ENCODE data around the gene SEC16B.
"Not testable (repeated sequence)": the region's sequence is repeated elsewhere in the genome, so short reads cannot be mapped to it uniquely, and the experiment has no call there.

The SEC16B gene

DNA sequence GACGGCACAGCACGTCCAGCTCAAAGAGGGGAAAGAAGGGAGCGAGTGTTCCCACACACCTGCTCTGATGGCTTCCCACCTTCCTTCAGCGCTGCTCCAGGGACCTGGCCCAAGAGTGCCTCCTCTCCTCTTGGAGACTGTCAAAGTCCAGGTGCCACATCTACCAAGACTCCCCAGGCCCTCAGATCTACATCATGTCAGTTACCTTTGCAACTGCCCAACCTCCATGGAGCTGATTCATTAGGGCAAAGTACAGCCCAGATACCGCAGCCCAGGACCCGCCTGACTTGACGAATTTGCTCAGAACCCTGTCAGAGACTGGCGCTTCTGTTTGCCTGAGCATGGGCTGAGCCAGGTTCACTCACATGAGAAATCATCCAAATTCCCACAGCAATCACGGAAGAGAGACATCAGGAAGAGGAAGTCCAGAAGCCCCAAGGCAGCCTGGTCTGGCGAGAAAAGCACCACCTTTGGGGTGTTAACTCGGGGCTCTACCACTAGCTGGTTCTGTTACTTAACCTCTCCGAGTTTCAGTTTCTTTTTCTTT, at the start of gene SEC16B:
Gene SEC16B, minus strand, starts transcription at position 234 of the 547 bp plus-strand sequence. CDS start 2,077 bp downstream, outside the sequence.
- DNase-seq = no peak

GRCh38 chr1:178019622-178020021, 49.8 kb upstream of the SEC16B start:
- no peak for DNase-seq

GRCh38 chr1:178019208-178019607, 49.4 kb upstream of the SEC16B start:
- no peak for DNase-seq

DNA sequence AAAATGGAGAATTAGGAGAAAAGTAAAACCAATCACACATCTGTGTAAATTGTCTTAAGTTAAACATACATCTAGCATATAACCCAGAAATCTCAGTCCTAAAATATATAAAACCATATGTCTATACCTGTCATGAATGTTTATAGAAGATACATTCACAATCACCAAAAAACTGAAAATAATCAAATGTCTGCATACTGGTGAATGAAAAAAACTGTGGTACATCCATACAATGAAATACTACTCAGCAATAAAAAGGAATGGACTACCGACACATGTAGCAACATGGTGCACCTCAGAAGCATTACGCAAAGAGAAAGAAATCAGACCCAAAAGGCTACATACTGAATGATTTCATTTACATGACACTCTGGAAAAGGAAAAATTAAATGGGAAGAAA, 47.7 kb upstream of the SEC16B start:
- no peak for DNase-seq

DNA sequence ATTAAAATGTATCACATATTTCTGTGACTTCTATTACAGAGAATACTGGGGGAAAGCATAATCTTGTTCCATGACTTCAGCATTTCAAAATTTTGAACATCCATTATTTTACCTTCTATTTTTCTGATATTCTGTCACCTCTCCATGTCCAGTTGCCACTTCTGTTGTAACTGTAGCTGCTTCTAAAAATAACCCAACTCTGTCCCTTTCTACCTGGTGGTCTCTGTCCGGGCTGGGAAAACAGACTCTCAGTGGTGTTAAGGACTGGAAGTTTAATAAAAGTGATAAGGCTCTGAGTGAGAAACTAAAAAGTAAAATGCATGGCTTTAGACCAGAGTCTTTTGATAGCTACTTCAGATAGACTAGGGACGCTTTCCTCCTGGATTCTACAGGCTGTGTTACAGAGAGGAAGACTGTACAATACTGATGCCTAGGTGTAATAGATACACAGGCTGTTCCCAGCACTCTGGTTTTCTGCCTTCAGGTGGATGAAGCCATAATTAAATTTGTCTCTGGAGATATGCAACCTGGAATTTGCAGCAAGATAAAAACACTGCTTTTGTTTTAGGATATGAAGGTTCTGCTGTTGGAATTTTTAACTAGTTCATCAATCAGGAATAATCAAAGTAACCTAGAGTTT, 42.1 kb upstream of the SEC16B start:
- DNase-seq = no peak

DNA sequence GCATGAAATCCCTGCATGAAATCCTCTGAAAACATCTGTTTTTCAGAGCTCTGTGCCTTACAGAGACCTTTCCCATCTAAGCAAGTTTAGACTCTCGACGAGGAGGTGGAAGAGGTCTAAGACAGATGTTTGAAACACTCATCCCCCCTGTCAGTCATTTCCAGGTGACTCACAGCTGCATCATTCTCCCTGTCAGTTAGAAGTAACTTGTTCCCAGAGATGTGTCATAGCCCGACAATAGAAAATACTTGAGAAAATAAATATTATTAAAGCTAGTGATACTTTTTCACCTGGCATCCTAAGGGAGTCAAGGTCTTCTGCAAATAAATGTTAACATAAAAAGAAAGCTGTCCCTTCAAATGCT, 41.6 kb upstream of the SEC16B start:
- DNase-seq = peak; percentile 52

DNA sequence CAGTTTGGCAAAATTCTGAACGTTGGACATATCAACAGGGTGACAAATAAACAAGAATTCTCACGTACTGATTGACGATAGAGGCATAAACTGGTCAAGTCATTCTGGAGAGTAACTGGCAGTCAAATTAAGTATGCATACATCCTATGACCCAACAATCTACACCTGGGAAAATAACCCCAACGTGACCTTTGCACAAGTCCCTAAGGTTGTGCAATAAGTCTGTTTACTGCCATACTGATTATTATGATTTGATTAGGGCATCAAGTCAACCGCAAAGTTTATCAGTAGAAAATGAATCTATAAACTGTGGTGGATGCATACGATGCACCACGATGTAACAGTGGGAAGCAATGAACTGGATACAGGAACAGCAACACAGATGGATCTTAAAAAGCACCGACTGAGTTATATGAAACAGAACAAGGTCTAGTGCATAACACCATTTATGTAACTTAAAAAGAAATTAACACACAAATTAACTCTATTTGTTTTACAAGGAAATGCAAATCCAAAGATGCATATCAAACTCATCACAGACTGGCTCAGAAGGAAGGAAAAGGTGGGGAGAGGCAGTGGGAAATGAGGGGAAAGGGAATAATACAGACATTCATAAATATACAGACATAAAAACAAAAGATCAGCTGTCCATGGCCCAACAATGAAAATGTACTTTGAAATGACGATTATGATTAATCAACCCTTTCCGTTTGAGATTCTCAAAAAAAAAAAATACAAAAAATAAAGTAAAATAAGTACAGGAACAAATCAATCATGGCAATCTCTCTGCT, 41.0 kb upstream of the SEC16B start:
- no peak for DNase-seq

DNA sequence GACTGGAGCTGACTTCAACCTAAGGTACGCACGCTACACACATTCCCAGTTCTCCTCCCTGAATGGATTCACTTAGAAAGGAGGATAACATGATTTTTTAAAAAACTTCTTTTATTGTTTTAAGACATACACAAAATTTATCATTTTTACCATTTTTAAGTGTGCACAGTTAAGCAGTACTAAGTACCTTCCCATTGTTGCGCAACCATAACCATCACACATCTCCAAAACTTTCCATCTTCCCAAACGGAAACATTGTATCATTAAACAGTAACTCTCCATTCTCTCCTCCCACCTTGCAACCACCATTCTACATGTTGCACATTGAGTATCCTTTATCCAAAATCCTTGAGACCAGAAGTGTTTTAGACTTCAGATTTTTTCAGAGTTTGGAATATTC, 36.2 kb upstream of the SEC16B start:
- DNase-seq = no peak

- DNase-seq = no peak
Measured at GRCh38 chr1:178005450-178005849, 35.6 kb upstream of the SEC16B start.

GRCh38 chr1:178004926-178005391, 35.1 kb upstream of the SEC16B start:
- peak; percentile 42 for DNase-seq

DNA sequence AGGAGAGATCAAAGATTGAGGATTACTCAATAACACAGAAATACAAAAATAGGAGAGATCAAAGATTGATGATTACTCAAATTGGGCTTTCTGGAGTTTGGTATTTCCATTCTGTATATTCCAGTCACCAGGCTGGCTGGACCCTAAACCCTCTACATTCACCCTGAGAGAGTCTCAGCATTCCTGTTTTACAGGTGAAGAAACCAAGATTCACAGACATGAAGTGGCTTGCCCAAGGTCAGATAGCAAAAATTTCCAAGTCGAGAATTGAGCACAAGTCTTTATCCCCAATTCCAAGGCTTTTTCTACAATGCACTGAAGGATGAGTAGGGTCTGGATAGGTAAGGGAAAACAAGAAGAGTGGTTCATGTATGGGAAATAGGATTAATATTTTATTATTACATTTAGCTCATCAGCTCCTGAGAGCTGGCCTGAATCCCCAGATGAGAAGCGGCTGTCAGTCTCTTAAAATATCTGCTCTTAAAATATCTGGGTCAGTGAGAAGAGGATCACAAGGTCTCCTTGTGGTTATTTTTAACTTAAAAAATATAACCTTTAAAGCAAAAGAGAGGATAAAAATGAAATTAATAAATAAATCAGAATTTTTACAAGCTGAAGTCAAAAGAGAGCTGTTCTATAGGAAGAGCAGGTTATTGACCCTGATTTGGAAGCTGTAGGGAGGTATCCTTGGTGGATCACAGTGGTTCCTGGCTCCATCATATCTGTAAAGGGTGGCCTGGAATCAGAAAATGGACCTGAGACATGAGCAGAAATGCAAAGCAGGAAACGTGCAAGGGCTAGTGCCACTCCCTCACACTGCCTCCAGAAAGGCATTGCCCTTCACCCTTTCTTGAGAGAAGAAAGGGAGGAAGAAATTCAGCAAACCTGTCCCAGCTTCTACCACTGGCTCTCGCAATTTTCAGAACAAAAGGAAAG, 29.1 kb upstream of the SEC16B start:
- DNase-seq = no peak

DNA sequence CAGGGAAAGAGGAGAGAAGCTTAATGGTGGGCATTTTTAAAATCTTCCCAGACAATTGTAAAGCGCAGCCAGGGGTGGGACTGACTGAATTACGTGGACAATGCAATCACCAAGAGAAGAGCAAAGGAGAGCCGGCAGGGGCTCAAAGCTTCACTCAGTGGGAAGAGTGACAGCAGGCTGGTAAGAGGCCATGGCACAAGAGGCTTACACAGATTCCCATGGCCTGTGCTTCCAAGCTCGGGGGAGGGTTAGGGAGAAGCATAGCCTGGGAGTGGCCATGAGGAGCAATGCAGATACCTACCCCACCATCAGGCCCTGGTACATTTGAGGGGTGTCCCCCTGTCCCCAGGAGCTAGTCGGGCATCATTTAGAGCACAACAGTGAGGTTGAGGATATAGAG, 27.1 kb upstream of the SEC16B start:
- DNase-seq = no peak

DNA sequence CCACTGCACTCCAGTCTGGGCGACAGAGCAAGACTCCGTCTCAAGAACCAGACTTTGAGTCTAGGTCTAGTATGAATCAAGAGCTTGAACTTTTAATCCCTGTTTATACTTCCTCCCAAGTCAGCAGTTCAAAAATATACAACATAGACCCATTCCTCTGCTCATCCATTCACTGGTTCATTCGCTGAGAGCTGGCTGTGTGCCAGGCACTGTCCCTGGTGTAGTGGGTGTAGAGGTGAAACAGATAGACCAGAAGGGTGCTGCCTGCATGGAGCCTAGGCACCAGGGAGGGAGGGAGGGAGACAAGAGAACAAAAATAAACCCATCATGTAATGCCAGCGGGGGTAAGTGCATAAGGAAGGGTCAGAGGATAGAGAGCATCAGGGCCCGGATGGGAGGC, 25.5 kb upstream of the SEC16B start:
- no peak for DNase-seq

GRCh38 chr1:177986281-177986680, 16.4 kb upstream of the SEC16B start:
- not testable (repeated sequence) for DNase-seq

- no peak for DNase-seq
Measured at GRCh38 chr1:177984761-177985160, 14.9 kb upstream of the SEC16B start.

- DNase-seq = peak; percentile 87
Measured at GRCh38 chr1:177984136-177984525, 14.3 kb upstream of the SEC16B start.

DNA sequence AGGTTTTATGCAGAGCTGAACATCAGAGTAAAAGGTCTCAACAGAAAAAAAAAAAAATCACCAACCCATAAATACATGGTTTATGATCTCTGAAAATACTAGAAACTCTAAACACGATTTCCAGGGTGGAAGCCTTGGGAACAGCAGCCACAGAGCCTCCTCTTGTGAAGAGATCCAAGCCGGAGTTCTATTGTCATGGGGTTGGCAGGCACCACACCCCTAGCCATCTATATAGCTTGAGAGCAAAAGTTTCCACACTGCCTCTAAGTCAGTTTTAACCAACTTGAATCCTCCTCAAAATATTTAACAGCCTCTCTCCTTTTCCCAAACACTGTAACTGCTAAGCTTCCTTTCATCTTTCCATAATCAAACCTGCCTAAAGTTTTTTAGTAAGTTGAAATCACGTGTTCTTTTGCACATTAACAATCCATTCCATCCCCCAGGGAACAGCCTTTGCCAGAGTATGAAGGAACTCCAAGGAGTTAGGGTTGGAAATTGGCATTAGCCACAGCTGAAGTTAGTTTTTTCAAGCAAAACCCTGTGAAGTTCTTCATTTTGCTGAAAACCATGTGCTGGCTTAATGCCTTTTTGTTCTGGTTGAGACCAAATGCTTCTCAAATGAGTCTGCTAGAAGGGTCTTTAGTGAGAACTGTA, 13.8 kb upstream of the SEC16B start:
- no peak for DNase-seq

DNA sequence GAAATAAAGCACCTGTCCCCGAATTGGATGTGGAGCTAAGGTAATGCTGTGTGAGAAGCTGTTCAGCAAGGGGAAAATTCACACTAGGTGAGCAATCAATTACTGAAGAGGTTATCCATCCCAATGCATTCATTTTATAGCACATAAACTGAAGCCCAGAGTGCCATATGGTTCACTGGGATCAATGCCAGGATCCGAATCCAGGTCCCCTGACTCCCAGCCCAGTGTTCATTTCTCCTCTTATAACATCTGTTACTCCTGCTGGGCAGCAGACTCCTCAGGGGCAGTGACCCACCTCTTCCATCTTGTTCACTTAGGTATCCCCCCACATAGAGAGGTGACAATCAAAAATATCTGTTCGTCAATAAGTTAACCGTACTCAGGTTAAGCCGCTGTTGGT, 13.2 kb upstream of the SEC16B start:
- no peak for DNase-seq

- no peak for DNase-seq
Measured at GRCh38 chr1:177981200-177981599, 11.3 kb upstream of the SEC16B start.

DNA sequence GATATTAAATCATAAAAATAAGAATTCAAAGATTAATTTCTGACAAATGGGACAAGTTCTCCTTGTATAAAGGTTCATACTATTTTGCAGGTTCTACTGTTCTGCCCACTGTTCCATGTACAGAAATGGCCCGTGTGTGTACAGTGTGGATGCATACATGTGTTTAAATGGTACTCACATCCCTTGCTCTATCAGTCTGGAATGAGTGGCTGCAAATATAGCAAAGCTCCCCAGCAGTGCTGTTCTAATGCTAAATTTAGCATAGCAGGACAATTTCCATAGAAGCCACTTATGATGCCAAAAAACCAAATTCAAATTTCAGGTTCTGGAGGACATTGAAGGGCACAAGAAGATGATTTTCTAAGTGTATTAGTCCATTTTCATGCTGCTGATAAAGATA, 9.4 kb upstream of the SEC16B start:
- no peak for DNase-seq

DNA sequence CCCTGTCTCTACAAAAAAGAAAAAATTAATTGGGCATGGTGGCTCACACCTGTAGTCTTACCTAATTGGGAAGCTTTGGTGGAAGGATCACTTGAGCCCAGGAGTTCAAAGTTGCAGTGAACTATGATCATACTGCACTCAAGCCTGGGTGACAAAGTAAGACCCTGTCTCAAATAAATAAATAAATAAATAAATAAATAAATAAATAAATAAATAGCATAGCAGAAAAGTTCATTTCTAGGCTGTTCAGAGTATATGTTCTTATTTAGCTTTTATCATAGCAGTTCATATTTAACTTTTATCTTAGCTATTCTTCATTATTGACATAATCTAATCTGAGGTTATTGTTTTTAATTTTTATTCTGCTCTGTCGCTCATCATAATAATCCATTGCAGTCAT, 8.7 kb upstream of the SEC16B start:
- DNase-seq = no peak

DNA sequence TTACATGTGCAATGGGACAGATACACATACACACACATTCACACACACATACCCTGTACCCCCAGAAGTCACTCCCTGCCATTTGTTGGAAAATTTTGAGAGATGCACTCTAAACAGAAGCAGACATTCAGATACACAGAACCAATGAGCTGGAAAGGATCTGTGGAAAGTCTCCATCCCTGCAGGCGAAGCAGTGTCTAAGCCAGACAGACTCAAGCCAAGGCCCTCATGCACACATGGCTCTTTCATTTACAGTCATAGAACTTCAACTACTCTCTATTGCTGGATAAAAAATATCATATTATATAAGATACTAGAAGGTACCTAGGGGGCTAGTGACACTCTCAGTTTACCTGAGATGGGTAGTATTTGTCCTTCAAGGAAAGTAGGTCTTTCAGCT, 7.3 kb upstream of the SEC16B start:
- DNase-seq = no peak

- no peak for DNase-seq
Measured at GRCh38 chr1:177976596-177976995, 6.7 kb upstream of the SEC16B start.

Data from EL (cell line).